GM12878 (cell line): Measurements from ENCODE around the gene COL28A1. TPM values are rescaled to one million over a fixed set of nuclear protein-coding genes. Genes with fewer than 3 reads are reported as not detected.

ENCODE experiments used
- ATAC-seq: fragments of 200-7000 bp; cut with Tn5 transposase; 3 replicates; pipeline ENCODE4 v1.9.1; 2020; ENCODE audit warnings: mild to moderate bottlenecking, moderate library complexity
- BruUV-seq: library from RNA; stranded (reverse); fragments of 400-500 nt; replicated peaks from 2 replicates; lab custom pipeline; 2021; lab: Mats Ljungman, UMichigan
- CTCF ChIA-PET: fragments of 300-600 bp; sonication (Branson Sonifier 250); formaldehyde crosslinking; extraction: SDS; loops from one replicate; lab custom pipeline; 2021; ENCODE audit warnings: inconsistent platforms; lab: Yijun Ruan, JAX
- POLR2A ChIA-PET: fragments of 350-600 bp; formaldehyde crosslinking; extraction: SDS; loops from one replicate; lab custom pipeline; 2021; ENCODE audit warnings: inconsistent platforms; lab: Charles Lee
- RAD21 ChIA-PET: fragments of 300-600 bp; sonication (Branson Sonifier 250); formaldehyde crosslinking; loops from one replicate; lab custom pipeline; 2023; ENCODE audit warnings: antibody characterized with exemption; ENCODE audit not compliant: unreplicated experiment; lab: Charles Lee
- SMC1A ChIA-PET: fragments of 300-600 bp; sonication (Branson Sonifier 250); formaldehyde crosslinking; loops from one replicate; lab custom pipeline; 2023; ENCODE audit not compliant: unreplicated experiment, uncharacterized antibody; lab: Charles Lee
- DNase-seq: peaks from one replicate; pipeline ENCODE4 v3.0.0-alpha.2; 2011; ENCODE audit warnings: low read depth, low spot score
- FAIRE-seq: peaks from 3 replicates; lab custom pipeline; 2011; peaks lifted over from hg19 to GRCh38; lab: Jason Lieb, UNC
- H2AFZ ChIP-seq: 2 replicates; pipeline ENCODE4 v1.6.0; 2011; ENCODE audit warnings: low read depth, low read length, control low read depth; ENCODE audit not compliant: control insufficient read depth
- H3K27ac ChIP-seq: 2 replicates; pipeline ENCODE4 v1.5.1; 2011; ENCODE audit warnings: control low read depth; ENCODE audit not compliant: control insufficient read depth, insufficient read depth
- H3K27me3 ChIP-seq, 2 experiments: replicated peaks in 1 of 2; 2 replicates each; pipeline versions ENCODE4 v1.6.0 to v1.6.1; 2011; ENCODE audit warnings: low read length in 1 of 2; ENCODE audit not compliant: control insufficient read depth in 2 of 2, insufficient read depth in 2 of 2
- H3K36me3 ChIP-seq, 2 experiments: 2 replicates each; pipeline ENCODE4 v1.5.1; 2011; ENCODE audit warnings: low read length in 1 of 2; ENCODE audit not compliant: control insufficient read depth in 2 of 2, insufficient read depth in 2 of 2
- H3K4me1 ChIP-seq: 2 replicates; pipeline ENCODE4 v1.6.1; 2011; ENCODE audit warnings: mild to moderate bottlenecking, low read length, moderate library complexity, mixed read lengths; ENCODE audit not compliant: control insufficient read depth, insufficient read depth
- H3K4me2 ChIP-seq: 2 replicates; pipeline ENCODE4 v1.6.0; 2011; ENCODE audit warnings: control low read depth; ENCODE audit not compliant: control insufficient read depth, insufficient read depth
- H3K4me3 ChIP-seq: fragments of 200-600 bp; sonication (generic); 2 replicates; pipeline ENCODE4 v1.5.1; 2016
- H3K79me2 ChIP-seq: 2 replicates; pipeline ENCODE4 v1.6.0; 2011; ENCODE audit warnings: low read length; ENCODE audit not compliant: control insufficient read depth, insufficient read depth
- H3K9ac ChIP-seq: 2 replicates; pipeline ENCODE4 v1.8.0; 2011; ENCODE audit warnings: low read length, control low read depth, mixed read lengths; ENCODE audit not compliant: control insufficient read depth, insufficient read depth
- H3K9me3 ChIP-seq: replicated peaks from 3 replicates; pipeline ENCODE4 v1.5.1; 2011; ENCODE audit warnings: mild to moderate bottlenecking, low read length; ENCODE audit not compliant: control insufficient read depth, insufficient read depth
- H4K20me1 ChIP-seq: 2 replicates; pipeline ENCODE4 v1.6.0; 2011; ENCODE audit not compliant: control insufficient read depth, insufficient read depth
- BRCA1 ChIP-seq: IDR thresholded peaks from 2 replicates; pipeline ENCODE4 v1.6.1; 2011; ENCODE audit warnings: low read depth, low read length, improper control_type of control experiment
- CHD4 ChIP-seq: fragments of 200-600 bp; sonication (generic); IDR thresholded peaks from 2 replicates; pipeline ENCODE4 v1.6.1; 2016; ENCODE audit warnings: mild to moderate bottlenecking
- CREB1 ChIP-seq: IDR thresholded peaks from 2 replicates; pipeline ENCODE4 v1.6.1; 2012; ENCODE audit warnings: low read depth, mild to moderate bottlenecking, inconsistent platforms
- HCFC1 ChIP-seq: fragments of 150-350 bp; IDR thresholded peaks from 2 replicates; pipeline ENCODE4 v1.6.1; 2014; ENCODE audit warnings: low read length
- IRF4 ChIP-seq: IDR thresholded peaks from 2 replicates; pipeline ENCODE4 v1.6.1; 2011; ENCODE audit warnings: low read depth, low read length
- NBN ChIP-seq: fragments of 450-650 bp; IDR thresholded peaks from 2 replicates; pipeline ENCODE4 v1.6.1; 2016
- NFXL1 ChIP-seq: fragments of 450-650 bp; IDR thresholded peaks from 2 replicates; pipeline ENCODE4 v1.6.1; 2017; ENCODE audit warnings: antibody characterized with exemption, mild to moderate bottlenecking, borderline replicate concordance
- NR2C1 ChIP-seq: fragments of 450-650 bp; IDR thresholded peaks from 2 replicates; pipeline ENCODE4 v1.6.1; 2017; ENCODE audit warnings: antibody characterized with exemption, mild to moderate bottlenecking, moderate library complexity
- PBX3 ChIP-seq: IDR thresholded peaks from 2 replicates; pipeline ENCODE4 v1.6.1; 2011; ENCODE audit warnings: mild to moderate bottlenecking, low read depth, low read length, moderate library complexity; ENCODE audit not compliant: insufficient replicate concordance
- RAD51 ChIP-seq: fragments of 450-650 bp; IDR thresholded peaks from 2 replicates; pipeline ENCODE4 v1.6.1; 2016; ENCODE audit warnings: moderate library complexity, mild to moderate bottlenecking, inconsistent platforms
- TAF1 ChIP-seq: IDR thresholded peaks from 2 replicates; pipeline ENCODE4 v1.6.1; 2011; ENCODE audit warnings: mild to moderate bottlenecking, low read depth, low read length, borderline replicate concordance
- WGBS: methylation state at CpG from one replicate; pipeline ENCODE4 v1.1.6; 2016; ENCODE audit warnings: low lambda C conversion rate; ENCODE audit not compliant: insufficient replicate concordance, insufficient coverage; ENCODE audit errors: missing lambda C conversion rate; 5-methylcytosine and 5-hydroxymethylcytosine counted together
- in situ Hi-C: fragments of 300-500 bp; cut with MboI; formaldehyde crosslinking; loops from 9 replicates; pipeline ENCODE4 v1.14.3; 2018; ENCODE audit warnings: mixed read lengths
- intact Hi-C: fragments of 100-400 bp; cut with micrococcal nuclease; formaldehyde crosslinking; loops from one replicate; pipeline ENCODE4 v1.14.2; 2022; ENCODE audit not compliant: unreplicated experiment
- polyA plus RNA-seq, 11 experiments: library from polyadenylated mRNA; depleted of rRNA in 4 of 11; unstranded in 6 of 11; stranded (reverse) in 5 of 11; fragments of >200 nt; fragmentation: Nextera tagmentation in 4 of 11; fragmentation: Illumina TruSeq in 1 of 11; extraction: Ambion mirVana in 4 of 11; extraction: Trizol in 1 of 11; gene quantifications; 1 replicate in 1 of 11; 2 replicates in 10 of 11; pipeline versions ENCODE4 v1.2.1 to v1.2.3, GENCODE V29; 2011 to 2016; ENCODE audit warnings: inconsistent platforms in 2 of 11, missing spikeins in 2 of 11, low read depth in 1 of 11
- total RNA-seq, 4 experiments: library from RNA; depleted of rRNA in 3 of 4; stranded (reverse); fragments of >200 nt in 3 of 4; fragmentation: Illumina TruSeq in 1 of 4; extraction: Trizol in 1 of 4; gene quantifications; 2 replicates each; pipeline versions ENCODE4 v1.2.1 to v1.2.3, GENCODE V29; 2013 to 2021

Gene COL28A1
- total and polyA plus RNA-seq, 10 of the 15 experiments (the other 5 are each of a cell fraction or from before 2014, with no cell fraction given): 0.05 to 0.22 TPM; not detected in 8

- no peak overlapping the region for H3K4me3 ChIP-seq
- ChIA-PET SMC1A (no interaction called here), POLR2A (no interaction called here), CTCF (no interaction called here), RAD21 (no interaction called here)
- no peaks in the 10 kb centered on the region for H3K36me3 ChIP-seq
- no peak overlapping the region for H3K4me2 ChIP-seq
- H3K9me3 ChIP-seq: no peaks in the 10 kb centered on the region; the same call in 2 of the 3 replicates
- H3K4me1 ChIP-seq: no peaks in the 10 kb centered on the region
- H4K20me1 ChIP-seq: no peaks in the 10 kb centered on the region
- H2AFZ ChIP-seq: no peak overlapping the region
- FAIRE-seq: no peak
- ATAC-seq: no peak
- H3K79me2 ChIP-seq: no peaks in the 10 kb centered on the region
- in situ Hi-C loops: no loop called here
- no peak for TF ChIP-seq CHD4
- intact Hi-C loops: no loop called here
- no peak for DNase-seq
- no peak overlapping the region for H3K9ac ChIP-seq
- 73% methylated on average over 5 of the region's 5 CpGs for WGBS
- BruUV-seq: no TSS peak
- H3K27me3 ChIP-seq: no peaks in the 10 kb centered on the region
- no peak overlapping the region for H3K27ac ChIP-seq
Observed at GRCh38 chr7:7557252-7557651, 21.6 kb upstream of the COL28A1 start.

- FAIRE-seq (no peak), ATAC-seq (no peak), DNase-seq (no peak)
- no TSS peak for BruUV-seq
- H4K20me1 ChIP-seq: no peaks in the 10 kb centered on the region
- ChIA-PET POLR2A (no interaction called here), RAD21 (no interaction called here), CTCF (interaction anchor here (0.9 to 1.2 kb wide), 2 partner anchors 83 to 124 kb away, joined by 3 to 4 read pairs; partner anchors contain the start of gene UMAD1), SMC1A (no interaction called here)
- no peak overlapping the region for H3K27ac ChIP-seq
- TF ChIP-seq RAD51 (no peak), NR2C1 (no peak), CREB1 (no peak), PBX3 (no peak), HCFC1 (no peak), NFXL1 (no peak), TAF1 (no peak), IRF4 (no peak), NBN (no peak), BRCA1 (no peak)
- no peaks in the 10 kb centered on the region for H3K79me2 ChIP-seq
- in situ Hi-C loops (no loop called here), intact Hi-C loops (no loop called here)
- no peaks in the 10 kb centered on the region; the same call in 2 of the 3 replicates for H3K9me3 ChIP-seq
- no peaks in the 10 kb centered on the region for H3K36me3 ChIP-seq
- H3K4me3 ChIP-seq: no peak overlapping the region
- WGBS: 82% methylated on average over 1 of the region's 1 CpG
- H3K4me1 ChIP-seq: no peaks in the 10 kb centered on the region
- no peaks in the 10 kb centered on the region for H3K27me3 ChIP-seq
- no peak overlapping the region for H2AFZ ChIP-seq
- no peak overlapping the region for H3K9ac ChIP-seq
- H3K4me2 ChIP-seq: no peak overlapping the region
Observed at GRCh38 chr7:7556852-7557251, 21.2 kb upstream of the COL28A1 start.
